Coronary artery (tissue), 2 donors: ENCODE data around the gene HTR1D.

Experiments used
- DNase-seq: peaks from one replicate; pipeline ENCODE4 v3.0.0-alpha.2; 2017; ENCODE audit warnings: low spot score
- H3K27ac ChIP-seq, 2 donors: fragments of 200-600 bp; sonication (generic); one replicate each; pipeline ENCODE4 v1.5.1; 2016 to 2019
- H3K4me3 ChIP-seq: fragments of 200-600 bp; sonication (generic); 2 replicates; pipeline ENCODE4 v1.5.1; 2016; ENCODE audit warnings: mild to moderate bottlenecking, moderate library complexity
- CTCF ChIP-seq: fragments of 200-600 bp; sonication (generic); IDR thresholded peaks from one replicate; pipeline ENCODE4 v1.5.1; 2019; ENCODE audit warnings: antibody characterized with exemption

Gene HTR1D

GRCh38 chr1:23215751-23216449 is 1.4 kb downstream of the HTR1D start:
- Histone ChIP-seq H3K4me3 (no peak overlapping the region), H3K27ac (no peak overlapping the region)
- TF ChIP-seq CTCF, result no peak
- DNase-seq, result no peak

GRCh38 chr1:23215291-23215690 is 2.0 kb downstream of the HTR1D start:
- TF ChIP-seq CTCF, result no peak
- DNase-seq, result no peak
- no peak overlapping the region for H3K27ac ChIP-seq
- H3K4me3 ChIP-seq, result no peak overlapping the region

- no peak overlapping the region for H3K4me3 ChIP-seq
- H3K27ac ChIP-seq, result no peak overlapping the region
- no peak for DNase-seq
- no peak for TF ChIP-seq CTCF
These were observed 2.7 kb downstream of the HTR1D start for GRCh38 chr1:23214640-23215039.

- no peak overlapping the region for H3K27ac ChIP-seq
- no peak for TF ChIP-seq CTCF
- no peak for DNase-seq
- H3K4me3 ChIP-seq, result no peak overlapping the region
These were observed 5.3 kb downstream of the HTR1D start for GRCh38 chr1:23211955-23212354.

- no peak for DNase-seq
- Histone ChIP-seq H3K27ac (no peak overlapping the region), H3K4me3 (no peak overlapping the region)
- no peak for TF ChIP-seq CTCF
These were observed 6.3 kb downstream of the HTR1D start for GRCh38 chr1:23210963-23211362.

- TF ChIP-seq CTCF, result no peak
- H3K4me3 ChIP-seq, result no peak overlapping the region
These were observed 6.9 kb downstream of the HTR1D start for GRCh38 chr1:23210351-23210785.

GRCh38 chr1:23209770-23210169 is 7.5 kb downstream of the HTR1D start:
- no peak for DNase-seq
- H3K4me3 ChIP-seq, result no peak overlapping the region
- H3K27ac ChIP-seq, result no peak overlapping the region
- TF ChIP-seq CTCF, result no peak

More at GRCh38 chr1:23210351-23210785, 6.9 kb downstream of the HTR1D start:
- no peak for DNase-seq
- no peak overlapping the region for H3K27ac ChIP-seq
